PC-3 (cell line): ENCODE data around the gene SUGCT. TPM values are rescaled to one million over a fixed set of nuclear protein-coding genes. Genes with fewer than 3 reads are reported as not detected.
"Not testable (repeated sequence)": the region's sequence is repeated elsewhere in the genome, so short reads cannot be mapped to it uniquely, and the experiment has no call there.

Experiments used
- ATAC-seq: fragments of 200-7000 bp; cut with Tn5 transposase; 2 replicates; pipeline ENCODE4 v1.9.1; 2020; ENCODE audit warnings: mild to moderate bottlenecking, moderate library complexity
- BruUV-seq: library from RNA; stranded (reverse); fragments of 400-500 nt; replicated peaks from 2 replicates; lab custom pipeline; 2021; lab: Mats Ljungman, UMichigan
- CTCF ChIA-PET: fragments of 300-600 bp; sonication (Branson Sonifier 250); formaldehyde crosslinking; loops from one replicate; lab custom pipeline; 2022; ENCODE audit warnings: antibody characterized with exemption; lab: Charles Lee
- POLR2A ChIA-PET: fragments of 300-600 bp; sonication (Branson Sonifier 250); formaldehyde crosslinking; loops from one replicate; lab custom pipeline; 2022; ENCODE audit warnings: antibody characterized with exemption; ENCODE audit not compliant: unreplicated experiment; lab: Charles Lee
- DNase-seq: peaks from one replicate; pipeline ENCODE4 v3.0.0-alpha.2; 2015
- H2AFZ ChIP-seq: fragments of 300-600 bp; sonication (generic); 2 replicates; pipeline ENCODE4 v1.6.0; 2016; ENCODE audit warnings: antibody characterized with exemption, low read length
- H3F3A ChIP-seq: fragments of 300-600 bp; sonication (generic); one replicate; pipeline ENCODE4 v1.6.0; 2017; ENCODE audit warnings: antibody characterized with exemption, low read length, control low read depth, mild to moderate bottlenecking; ENCODE audit not compliant: unreplicated experiment
- H3K27ac ChIP-seq: fragments of 300-600 bp; sonication (generic); 2 replicates; pipeline ENCODE4 v1.5.1; 2016; ENCODE audit warnings: mild to moderate bottlenecking, low read length
- H3K27me3 ChIP-seq: fragments of 300-600 bp; sonication (generic); 2 replicates; pipeline ENCODE4 v1.6.1; 2016; ENCODE audit warnings: low read length, mixed read lengths
- H3K36me3 ChIP-seq: fragments of 300-600 bp; sonication (generic); 2 replicates; pipeline ENCODE4 v1.6.1; 2016; ENCODE audit warnings: low read depth, mixed run types, low read length, mixed read lengths
- H3K4me1 ChIP-seq: fragments of 300-600 bp; sonication (generic); 2 replicates; pipeline ENCODE4 v1.5.1; 2016; ENCODE audit warnings: low read length; ENCODE audit not compliant: insufficient read depth
- H3K4me2 ChIP-seq: fragments of 300-600 bp; sonication (generic); 2 replicates; pipeline ENCODE4 v1.6.0; 2016; ENCODE audit warnings: low read length
- H3K4me3 ChIP-seq: fragments of 300-600 bp; sonication (generic); 2 replicates; pipeline ENCODE4 v1.5.1; 2016; ENCODE audit warnings: mild to moderate bottlenecking, low read length, mixed read lengths
- H3K79me2 ChIP-seq: fragments of 300-600 bp; sonication (generic); 2 replicates; pipeline ENCODE4 v1.6.1; 2017; ENCODE audit warnings: low read length, mixed read lengths
- H3K9ac ChIP-seq: fragments of 300-600 bp; sonication (generic); 2 replicates; pipeline ENCODE4 v1.6.0; 2016; ENCODE audit warnings: mild to moderate bottlenecking, low read length
- H3K9me2 ChIP-seq: fragments of 300-600 bp; sonication (generic); replicated peaks from 2 replicates; pipeline ENCODE4 v1.6.1; 2016; ENCODE audit warnings: mixed run types, low read length, mixed read lengths
- H3K9me3 ChIP-seq: fragments of 300-600 bp; sonication (generic); 2 replicates; pipeline ENCODE4 v1.6.1; 2016; ENCODE audit warnings: low read length, mixed read lengths
- H4K20me1 ChIP-seq: fragments of 300-600 bp; sonication (generic); 2 replicates; pipeline ENCODE4 v1.6.1; 2016; ENCODE audit warnings: low read length, mixed read lengths
- EZH2 ChIP-seq: fragments of 300-600 bp; sonication (generic); IDR thresholded peaks from one replicate; pipeline ENCODE4 v1.6.1; 2017; ENCODE audit warnings: antibody characterized with exemption, mild to moderate bottlenecking, low read length; ENCODE audit not compliant: unreplicated experiment
- EZH2phosphoT487 ChIP-seq: fragments of 300-600 bp; sonication (generic); IDR thresholded peaks from 2 replicates; pipeline ENCODE4 v1.6.1; 2018; ENCODE audit warnings: mild to moderate bottlenecking, antibody characterized with exemption, low read length, borderline replicate concordance
- intact Hi-C: fragments of 100-400 bp; cut with micrococcal nuclease; formaldehyde crosslinking; loops from 2 replicates; pipeline ENCODE4 v1.9.0; 2023
- total RNA-seq: library from RNA; depleted of rRNA; stranded (reverse); fragments of >200 nt; gene quantifications from 2 replicates; pipeline ENCODE4 v1.2.3, GENCODE V29; 2014
- TF ChIP-seq, protein P1 (sequence below): fragments of 300-600 bp; sonication (generic); conservative IDR thresholded peaks from 2 replicates; pipeline ENCODE4 v1.5.1; 2017; ENCODE audit warnings: antibody characterized with exemption, low read depth, mild to moderate bottlenecking, low read length

Gene SUGCT
- total RNA-seq, 1 experiment from 2014 or later = 2.9 TPM

DNA sequence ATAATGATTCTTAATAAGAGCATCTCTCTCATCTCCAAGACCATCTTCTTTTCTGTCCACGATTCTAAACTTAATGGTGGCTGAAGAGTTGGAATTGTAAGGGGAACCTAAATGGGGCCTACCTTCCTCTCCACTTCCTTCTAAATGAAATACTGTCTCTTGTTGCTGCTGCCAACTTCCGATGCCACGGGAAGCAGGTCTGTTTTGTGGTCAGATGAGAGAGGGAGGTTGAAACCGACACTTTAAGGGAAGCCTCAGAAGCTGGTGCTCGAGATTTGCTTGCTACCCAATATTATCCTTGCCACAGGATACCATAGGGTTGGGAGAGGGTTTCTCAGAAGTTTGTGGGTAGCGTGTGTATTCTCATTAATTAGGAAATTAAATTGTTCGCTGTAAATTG lies 464.1 kb downstream of the SUGCT start:
- ChIA-PET CTCF (no interaction called here), POLR2A (no interaction called here)
- Histone ChIP-seq H3K4me2 (no peak overlapping the region), H3K9me2 (no peaks in the 10 kb centered on the region), H3F3A (no peaks in the 10 kb centered on the region), H3K27ac (no peak overlapping the region), H3K9ac (no peak overlapping the region), H3K36me3 (no peaks in the 10 kb centered on the region), H3K79me2 (no peaks in the 10 kb centered on the region), H3K4me1 (no peaks in the 10 kb centered on the region), H4K20me1 (no peaks in the 10 kb centered on the region), H3K9me3 (no peaks in the 10 kb centered on the region), H3K4me3 (no peak overlapping the region), H2AFZ (no peak overlapping the region), H3K27me3 (no peaks in the 10 kb centered on the region)
- TF ChIP-seq EZH2 (no peak), EZH2phosphoT487 (no peak)
- TF ChIP-seq, protein P1, sequence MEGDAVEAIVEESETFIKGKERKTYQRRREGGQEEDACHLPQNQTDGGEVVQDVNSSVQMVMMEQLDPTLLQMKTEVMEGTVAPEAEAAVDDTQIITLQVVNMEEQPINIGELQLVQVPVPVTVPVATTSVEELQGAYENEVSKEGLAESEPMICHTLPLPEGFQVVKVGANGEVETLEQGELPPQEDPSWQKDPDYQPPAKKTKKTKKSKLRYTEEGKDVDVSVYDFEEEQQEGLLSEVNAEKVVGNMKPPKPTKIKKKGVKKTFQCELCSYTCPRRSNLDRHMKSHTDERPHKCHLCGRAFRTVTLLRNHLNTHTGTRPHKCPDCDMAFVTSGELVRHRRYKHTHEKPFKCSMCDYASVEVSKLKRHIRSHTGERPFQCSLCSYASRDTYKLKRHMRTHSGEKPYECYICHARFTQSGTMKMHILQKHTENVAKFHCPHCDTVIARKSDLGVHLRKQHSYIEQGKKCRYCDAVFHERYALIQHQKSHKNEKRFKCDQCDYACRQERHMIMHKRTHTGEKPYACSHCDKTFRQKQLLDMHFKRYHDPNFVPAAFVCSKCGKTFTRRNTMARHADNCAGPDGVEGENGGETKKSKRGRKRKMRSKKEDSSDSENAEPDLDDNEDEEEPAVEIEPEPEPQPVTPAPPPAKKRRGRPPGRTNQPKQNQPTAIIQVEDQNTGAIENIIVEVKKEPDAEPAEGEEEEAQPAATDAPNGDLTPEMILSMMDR = no peak
- ATAC-seq (no peak), DNase-seq (no peak)
- intact Hi-C loops = no loop called here
- BruUV-seq = no TSS peak

DNA sequence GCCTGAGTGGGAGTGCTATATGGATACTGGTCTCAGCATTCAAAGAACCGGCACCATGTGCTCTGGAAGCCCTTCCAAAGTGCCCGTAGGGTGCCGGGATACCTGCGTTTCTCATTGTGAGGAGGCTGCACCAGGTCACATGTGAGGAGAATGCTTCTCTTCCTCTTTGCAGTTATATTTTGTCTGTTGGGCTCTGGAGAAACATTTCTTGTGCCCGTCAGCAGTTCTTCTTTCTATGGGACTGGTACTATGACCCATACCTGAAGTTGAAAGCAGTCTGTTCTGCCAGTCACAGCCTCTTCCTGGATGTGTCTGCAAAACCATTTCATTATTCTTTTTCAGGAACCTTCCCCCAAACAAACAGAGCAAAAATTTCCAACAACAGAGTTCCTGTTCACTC lies 465.0 kb downstream of the SUGCT start:
- no peaks in the 10 kb centered on the region for H3K4me1 ChIP-seq
- no peaks in the 10 kb centered on the region for H4K20me1 ChIP-seq
- ATAC-seq (no peak), DNase-seq (no peak)
- intact Hi-C loops = no loop called here
- TF ChIP-seq, protein P1 = no peak
- TF ChIP-seq EZH2 (no peak), EZH2phosphoT487 (no peak)
- H3K36me3 ChIP-seq = no peaks in the 10 kb centered on the region
- no peaks in the 10 kb centered on the region for H3F3A ChIP-seq
- H2AFZ ChIP-seq = no peak overlapping the region
- no peaks in the 10 kb centered on the region for H3K27me3 ChIP-seq
- no peak overlapping the region for H3K4me3 ChIP-seq
- no peak overlapping the region for H3K9ac ChIP-seq
- BruUV-seq = no TSS peak
- H3K4me2 ChIP-seq = no peak overlapping the region
- no peaks in the 10 kb centered on the region for H3K9me3 ChIP-seq
- H3K27ac ChIP-seq = no peak overlapping the region
- ChIA-PET POLR2A (no interaction called here), CTCF (no interaction called here)
- H3K79me2 ChIP-seq = no peaks in the 10 kb centered on the region
- no peaks in the 10 kb centered on the region for H3K9me2 ChIP-seq

DNA sequence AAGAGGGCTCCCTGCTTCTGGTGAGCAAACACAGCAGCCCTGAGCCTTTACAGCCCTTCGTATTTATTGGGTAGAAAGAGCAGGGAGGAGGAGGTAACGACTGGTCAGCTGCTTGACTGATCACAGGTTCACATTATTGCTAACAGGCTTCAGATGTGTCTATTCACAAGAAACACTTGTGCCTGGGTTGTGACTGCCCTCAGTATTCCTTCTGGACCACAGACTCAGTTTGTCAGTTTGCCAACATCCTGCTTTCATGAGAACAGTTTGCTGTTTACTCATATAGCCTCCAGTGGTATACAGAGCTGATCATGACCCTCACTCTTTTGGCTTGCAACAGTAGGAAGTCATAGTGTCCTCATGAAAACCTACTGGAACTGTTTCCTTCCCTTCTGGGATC lies 467.5 kb downstream of the SUGCT start:
- BruUV-seq, H3K27ac ChIP-seq, intact Hi-C loops, DNase-seq, POLR2A ChIA-PET, H3K79me2 ChIP-seq, H3K4me1 ChIP-seq, H4K20me1 ChIP-seq, CTCF ChIA-PET, H3K4me2 ChIP-seq, H3F3A ChIP-seq, H3K27me3 ChIP-seq, H2AFZ ChIP-seq, H3K9me3 ChIP-seq, H3K36me3 ChIP-seq, H3K9ac ChIP-seq, ATAC-seq, H3K4me3 ChIP-seq, H3K9me2 ChIP-seq: not testable (repeated sequence)
